Measurements from ENCODE around the gene INTU. TPM values are rescaled to one million over a fixed set of nuclear protein-coding genes. Genes with fewer than 3 reads are reported as not detected.
"Not testable (repeated sequence)": the region's sequence is repeated elsewhere in the genome, so short reads cannot be mapped to it uniquely, and the experiment has no call there.

Gene INTU
- 5.6 TPM for polyA plus RNA-seq (2013)

DNA sequence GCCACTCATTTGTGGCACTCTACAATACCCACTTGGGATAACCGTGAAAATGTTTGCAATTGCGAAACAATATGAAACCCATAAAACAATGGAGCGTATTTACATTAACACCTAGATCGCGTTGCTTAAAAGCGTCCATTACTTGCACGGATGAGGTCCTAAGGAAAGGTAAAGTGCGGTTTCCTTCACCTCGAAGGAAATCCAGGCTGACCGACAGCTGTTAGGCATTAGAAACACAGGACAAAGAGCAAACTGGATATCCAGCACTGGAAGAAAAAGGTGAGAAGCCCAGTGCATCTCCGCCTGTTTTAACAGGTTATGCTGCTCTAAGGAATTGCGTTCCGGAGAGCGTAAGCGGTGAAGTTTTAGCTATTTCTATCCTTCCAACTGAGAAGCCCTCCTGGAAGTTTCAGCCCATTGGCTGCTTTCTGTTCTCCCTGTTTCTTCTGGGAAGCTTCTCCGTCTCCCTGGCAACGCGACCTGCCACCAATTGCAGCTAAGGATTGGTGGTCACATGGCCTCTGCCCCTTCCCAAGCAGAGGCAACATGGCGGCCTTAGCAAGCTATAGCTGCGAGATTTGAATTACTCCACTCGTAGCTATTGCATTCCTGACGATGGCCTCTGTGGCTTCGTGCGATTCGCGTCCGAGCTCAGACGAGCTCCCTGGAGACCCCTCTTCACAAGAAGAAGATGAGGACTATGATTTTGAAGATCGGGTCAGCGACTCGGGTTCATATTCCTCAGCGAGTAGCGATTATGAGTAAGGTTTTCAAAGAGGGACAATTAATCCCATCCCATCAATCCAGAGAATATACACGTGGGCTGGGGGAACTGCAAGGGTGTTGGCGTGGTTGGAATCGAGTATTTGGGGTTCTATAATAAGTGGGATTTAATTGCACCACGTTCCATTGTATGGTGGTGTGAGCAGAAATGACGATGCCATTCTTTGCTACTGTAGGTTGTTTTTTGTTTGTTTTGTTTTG lies at the start of gene INTU:
INTU (plus strand) TSS at position 538 of the 984 bp plus-strand sequence; CDS start at position 616, 78 bp downstream.
- peak; percentile 89 to 92 (median 91) for DNase-seq
- H3K4me3 ChIP-seq (ENCODE audit: control insufficient read depth in 1 of 7, extremely low read depth in 1 of 7, insufficient read depth in 4 of 7, low read depth in 2 of 7, low read length in 6 of 7): peak within 1 kb of the TSS; percentile 79 to 97 (median 86)
- no peaks in the 10 kb centered on the region for H3K9me3 ChIP-seq (ENCODE audit: control extremely low read depth in 1 of 5, control insufficient read depth in 4 of 5, insufficient read depth in 2 of 5, low read depth in 1 of 5, low read length in 4 of 5)
- no peaks in the 10 kb centered on the region for H3K36me3 ChIP-seq (ENCODE audit: control insufficient read depth in 4 of 4, insufficient read depth in 4 of 4, low read length in 3 of 4)
- no peaks in the 10 kb centered on the region for H3K27me3 ChIP-seq (replicated peaks in 2 of 5; ENCODE audit: control insufficient read depth in 4 of 5, insufficient read depth in 5 of 5, low read length in 4 of 5)
- peak within 1 kb of the TSS in 1 of 2 experiments; percentile 73 for H3K27ac ChIP-seq (ENCODE audit: insufficient read depth in 1 of 2, low read depth in 1 of 2, low read length in 2 of 2, poor library complexity in 1 of 2, severe bottlenecking in 2 of 2)
- H3K4me1 ChIP-seq (ENCODE audit: control extremely low read depth in 1 of 4, control insufficient read depth in 4 of 4, insufficient read depth in 4 of 4, low read length in 3 of 4): peaks cover 0 to 19% (median 10%) of the 10 kb centered on the region in 4 experiments
- ChIA-PET POLR2A (no interaction called here), CTCF (interaction anchor here (1.5 to 2.0 kb wide), 3 partner anchors 9 to 28 kb away, joined by 4 to 7 read pairs (median 5); no protein-coding TSS in a partner anchor)
- 0% methylated on average over 28 of the region's 38 CpGs for WGBS (ENCODE audit: insufficient coverage)

DNA sequence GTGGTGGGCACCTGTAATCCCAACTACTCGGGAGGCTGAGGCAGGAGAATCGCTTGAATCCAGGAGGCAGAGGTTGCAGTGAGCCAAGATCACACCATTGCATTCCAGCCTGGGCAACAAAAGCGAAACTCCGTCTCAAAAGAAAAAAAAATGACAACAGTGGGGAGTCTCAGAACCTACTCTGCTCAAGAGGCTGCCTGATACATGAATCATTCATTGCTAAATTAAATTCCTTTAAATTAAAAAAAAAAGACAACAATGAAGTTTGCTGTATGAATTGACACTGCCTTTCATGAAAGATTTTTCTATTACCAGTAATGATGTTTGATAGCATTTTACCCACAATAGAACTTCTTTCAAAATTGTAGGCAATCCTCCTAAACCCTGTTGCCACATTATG lies 46.3 kb upstream of the INTU start:
- H3K27ac ChIP-seq (ENCODE audit: insufficient read depth in 1 of 2, low read depth in 1 of 2, low read length in 2 of 2, poor library complexity in 1 of 2, severe bottlenecking in 2 of 2); H3K27me3 ChIP-seq (replicated peaks in 2 of 5; ENCODE audit: control insufficient read depth in 4 of 5, insufficient read depth in 5 of 5, low read length in 4 of 5); DNase-seq; H3K4me1 ChIP-seq (ENCODE audit: control extremely low read depth in 1 of 4, control insufficient read depth in 4 of 4, insufficient read depth in 4 of 4, low read length in 3 of 4); H3K4me3 ChIP-seq (ENCODE audit: control insufficient read depth in 1 of 7, extremely low read depth in 1 of 7, insufficient read depth in 4 of 7, low read depth in 2 of 7, low read length in 6 of 7); H3K36me3 ChIP-seq (ENCODE audit: control insufficient read depth in 4 of 4, insufficient read depth in 4 of 4, low read length in 3 of 4); POLR2A ChIA-PET; H3K9me3 ChIP-seq (ENCODE audit: control extremely low read depth in 1 of 5, control insufficient read depth in 4 of 5, insufficient read depth in 2 of 5, low read depth in 1 of 5, low read length in 4 of 5): not testable (repeated sequence)
- 100% methylated on average over 2 of the region's 4 CpGs for WGBS (ENCODE audit: insufficient coverage)
- CTCF ChIA-PET: interaction anchor here (1.1 to 2.5 kb wide), 2 partner anchors 11 to 20 kb away, joined by 3 to 13 read pairs; no protein-coding TSS in a partner anchor

DNA sequence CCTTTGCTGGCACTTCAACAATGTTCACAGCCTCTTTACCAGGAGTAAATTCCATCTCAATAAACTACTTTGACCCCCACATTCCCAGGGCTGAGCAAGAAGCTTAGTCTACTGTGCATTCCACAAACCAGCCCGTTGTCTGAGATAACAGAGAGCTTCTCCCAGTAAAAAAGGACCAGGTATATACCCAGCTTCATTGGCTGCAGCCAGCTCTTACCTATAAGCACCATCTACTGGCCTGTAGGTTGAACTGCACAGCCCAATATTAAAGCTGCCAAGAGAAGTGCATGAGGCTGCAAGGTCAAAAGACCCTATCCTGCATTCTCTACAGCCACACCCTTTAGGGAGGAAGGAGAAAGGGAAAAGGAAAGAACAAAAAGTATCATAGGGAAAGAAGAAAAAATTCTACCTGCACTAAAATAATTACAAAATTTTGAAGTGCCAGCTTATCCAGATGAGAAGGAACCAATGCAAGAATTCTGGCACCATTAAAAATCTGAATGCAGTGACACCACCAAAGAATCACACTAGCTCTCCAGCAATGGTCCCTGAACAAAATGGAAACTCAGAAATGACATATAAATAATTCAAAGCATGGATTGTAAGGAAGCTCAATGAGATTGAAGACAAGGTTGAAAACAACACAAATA lies 45.7 kb upstream of the INTU start:
- ChIA-PET CTCF (interaction anchor here (1.1 to 2.5 kb wide), 4 partner anchors 10 to 158 kb away, joined by 3 to 13 read pairs (median 4); no protein-coding TSS in a partner anchor), POLR2A (no interaction called here)
- Histone ChIP-seq H3K4me3 (ENCODE audit: control insufficient read depth in 1 of 7, extremely low read depth in 1 of 7, insufficient read depth in 4 of 7, low read depth in 2 of 7, low read length in 6 of 7) (no peak overlapping the region), H3K27me3 (replicated peaks in 2 of 5; ENCODE audit: control insufficient read depth in 4 of 5, insufficient read depth in 5 of 5, low read length in 4 of 5) (no peaks in the 10 kb centered on the region), H3K36me3 (ENCODE audit: control insufficient read depth in 4 of 4, insufficient read depth in 4 of 4, low read length in 3 of 4) (no peaks in the 10 kb centered on the region), H3K27ac (ENCODE audit: insufficient read depth in 1 of 2, low read depth in 1 of 2, low read length in 2 of 2, poor library complexity in 1 of 2, severe bottlenecking in 2 of 2) (no peak overlapping the region), H3K4me1 (ENCODE audit: control extremely low read depth in 1 of 4, control insufficient read depth in 4 of 4, insufficient read depth in 4 of 4, low read length in 3 of 4) (no peaks in the 10 kb centered on the region), H3K9me3 (ENCODE audit: control extremely low read depth in 1 of 5, control insufficient read depth in 4 of 5, insufficient read depth in 2 of 5, low read depth in 1 of 5, low read length in 4 of 5) (no peaks in the 10 kb centered on the region)
- peak; percentile 13 to 28 (median 24) for DNase-seq
- 0% methylated on average over 1 of the region's 1 CpG for WGBS (ENCODE audit: insufficient coverage)

DNA sequence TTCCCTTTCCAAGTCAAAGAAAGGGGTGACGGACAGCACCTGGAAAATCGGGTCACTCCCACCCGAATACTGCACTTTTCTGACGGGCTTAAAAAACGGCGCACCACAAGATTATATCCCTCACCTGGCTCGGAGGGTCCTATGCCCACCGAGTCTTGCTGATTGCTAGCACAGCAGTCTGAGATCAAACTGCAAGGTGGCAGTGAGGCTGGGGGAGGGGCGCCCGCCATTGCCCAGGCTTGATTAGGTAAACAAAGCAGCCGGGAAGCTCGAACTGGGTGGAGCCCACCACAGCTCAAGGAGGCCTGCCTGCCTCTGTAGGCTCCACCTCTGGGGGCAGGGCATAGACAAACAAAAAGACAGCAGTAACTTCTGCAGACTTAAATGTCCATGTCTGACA lies 43.6 kb upstream of the INTU start:
- POLR2A ChIA-PET; H3K4me1 ChIP-seq (ENCODE audit: control extremely low read depth in 1 of 4, control insufficient read depth in 4 of 4, insufficient read depth in 4 of 4, low read length in 3 of 4); CTCF ChIA-PET; H3K27me3 ChIP-seq (replicated peaks in 2 of 5; ENCODE audit: control insufficient read depth in 4 of 5, insufficient read depth in 5 of 5, low read length in 4 of 5); H3K9me3 ChIP-seq (ENCODE audit: control extremely low read depth in 1 of 5, control insufficient read depth in 4 of 5, insufficient read depth in 2 of 5, low read depth in 1 of 5, low read length in 4 of 5); H3K4me3 ChIP-seq (ENCODE audit: control insufficient read depth in 1 of 7, extremely low read depth in 1 of 7, insufficient read depth in 4 of 7, low read depth in 2 of 7, low read length in 6 of 7); H3K27ac ChIP-seq (ENCODE audit: insufficient read depth in 1 of 2, low read depth in 1 of 2, low read length in 2 of 2, poor library complexity in 1 of 2, severe bottlenecking in 2 of 2); DNase-seq; H3K36me3 ChIP-seq (ENCODE audit: control insufficient read depth in 4 of 4, insufficient read depth in 4 of 4, low read length in 3 of 4): not testable (repeated sequence)
- no CpG with 5 or more reads among the region's 12 CpGs for WGBS (ENCODE audit: insufficient coverage)

DNA sequence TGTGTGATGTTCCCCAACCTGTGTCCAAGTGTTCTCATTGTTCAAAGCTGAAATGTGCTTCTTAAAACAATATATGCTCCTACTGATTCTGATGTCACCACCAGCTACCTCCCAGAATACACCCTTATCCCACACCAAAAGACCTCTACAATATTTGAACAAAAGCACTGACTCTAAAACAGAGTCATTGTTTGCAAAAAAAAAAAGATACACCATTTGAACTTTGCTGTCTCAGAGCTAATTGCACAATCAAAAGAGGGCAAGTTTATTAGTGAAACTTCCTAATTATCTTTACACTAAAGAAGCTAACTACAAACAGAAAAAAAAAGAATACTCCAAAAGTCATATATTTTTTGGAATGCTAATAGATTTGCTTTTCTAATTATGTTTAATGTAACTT lies 34.1 kb upstream of the INTU start:
- no peak for DNase-seq
- H3K27ac ChIP-seq (ENCODE audit: insufficient read depth in 1 of 2, low read depth in 1 of 2, low read length in 2 of 2, poor library complexity in 1 of 2, severe bottlenecking in 2 of 2): no peak overlapping the region
- no peaks in the 10 kb centered on the region for H3K4me1 ChIP-seq (ENCODE audit: control extremely low read depth in 1 of 4, control insufficient read depth in 4 of 4, insufficient read depth in 4 of 4, low read length in 3 of 4)
- no peak overlapping the region for H3K4me3 ChIP-seq (ENCODE audit: control insufficient read depth in 1 of 7, extremely low read depth in 1 of 7, insufficient read depth in 4 of 7, low read depth in 2 of 7, low read length in 6 of 7)
- POLR2A ChIA-PET: no interaction called here
- H3K27me3 ChIP-seq (replicated peaks in 2 of 5; ENCODE audit: control insufficient read depth in 4 of 5, insufficient read depth in 5 of 5, low read length in 4 of 5): peaks cover 0 to 6% (median 3%) of the 10 kb centered on the region in 5 experiments
- CTCF ChIA-PET: interaction anchor here (0.6 to 4.2 kb wide), 5 partner anchors 12 to 134 kb away, joined by 3 to 13 read pairs (median 5); no protein-coding TSS in a partner anchor
- no peaks in the 10 kb centered on the region for H3K9me3 ChIP-seq (ENCODE audit: control extremely low read depth in 1 of 5, control insufficient read depth in 4 of 5, insufficient read depth in 2 of 5, low read depth in 1 of 5, low read length in 4 of 5)
- no peaks in the 10 kb centered on the region for H3K36me3 ChIP-seq (ENCODE audit: control insufficient read depth in 4 of 4, insufficient read depth in 4 of 4, low read length in 3 of 4)

DNA sequence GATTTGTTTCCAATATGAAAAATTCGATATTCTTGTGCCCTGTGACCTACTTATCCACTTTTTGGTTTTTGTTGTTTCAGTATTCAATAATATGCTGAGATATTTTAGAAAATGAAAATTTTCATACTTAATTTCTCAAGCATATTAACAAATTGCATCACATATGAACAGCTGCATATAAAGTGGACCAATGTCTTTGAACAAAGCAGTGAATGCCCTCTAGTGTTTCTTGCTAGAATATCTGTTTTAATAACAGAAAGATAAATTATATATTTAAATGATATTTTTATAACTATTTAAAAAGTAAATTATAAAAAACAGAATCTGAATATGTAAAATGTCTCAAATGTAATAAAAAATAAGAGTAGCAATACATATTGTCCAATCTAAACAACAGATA lies 31.7 kb upstream of the INTU start:
- ChIA-PET CTCF (interaction anchor here (1.5 to 2.6 kb wide), 2 partner anchors 132 to 136 kb away, joined by 3 to 20 read pairs; no protein-coding TSS in a partner anchor), POLR2A (no interaction called here)
- DNase-seq: peak in 1 of 3 donors; percentile 21

More for the DNA sequence above, 31.7 kb upstream of the INTU start:
- Histone ChIP-seq H3K9me3 (ENCODE audit: control extremely low read depth in 1 of 5, control insufficient read depth in 4 of 5, insufficient read depth in 2 of 5, low read depth in 1 of 5, low read length in 4 of 5) (no peaks in the 10 kb centered on the region), H3K36me3 (ENCODE audit: control insufficient read depth in 4 of 4, insufficient read depth in 4 of 4, low read length in 3 of 4) (no peaks in the 10 kb centered on the region), H3K4me1 (ENCODE audit: control extremely low read depth in 1 of 4, control insufficient read depth in 4 of 4, insufficient read depth in 4 of 4, low read length in 3 of 4) (no peaks in the 10 kb centered on the region), H3K27me3 (replicated peaks in 2 of 5; ENCODE audit: control insufficient read depth in 4 of 5, insufficient read depth in 5 of 5, low read length in 4 of 5) (peaks cover 0 to 9% (median 6%) of the 10 kb centered on the region in 5 experiments), H3K27ac (ENCODE audit: insufficient read depth in 1 of 2, low read depth in 1 of 2, low read length in 2 of 2, poor library complexity in 1 of 2, severe bottlenecking in 2 of 2) (no peak overlapping the region), H3K4me3 (ENCODE audit: control insufficient read depth in 1 of 7, extremely low read depth in 1 of 7, insufficient read depth in 4 of 7, low read depth in 2 of 7, low read length in 6 of 7) (no peak overlapping the region)
- no CpG with 5 or more reads among the region's 1 CpG for WGBS (ENCODE audit: insufficient coverage)

Measured in common myeloid progenitor, CD34-positive (primary cell).